ENCODE data around the gene FCRL1. TPM values are rescaled to one million over a fixed set of nuclear protein-coding genes. Genes with fewer than 3 reads are reported as not detected.

Gene FCRL1, protein sequence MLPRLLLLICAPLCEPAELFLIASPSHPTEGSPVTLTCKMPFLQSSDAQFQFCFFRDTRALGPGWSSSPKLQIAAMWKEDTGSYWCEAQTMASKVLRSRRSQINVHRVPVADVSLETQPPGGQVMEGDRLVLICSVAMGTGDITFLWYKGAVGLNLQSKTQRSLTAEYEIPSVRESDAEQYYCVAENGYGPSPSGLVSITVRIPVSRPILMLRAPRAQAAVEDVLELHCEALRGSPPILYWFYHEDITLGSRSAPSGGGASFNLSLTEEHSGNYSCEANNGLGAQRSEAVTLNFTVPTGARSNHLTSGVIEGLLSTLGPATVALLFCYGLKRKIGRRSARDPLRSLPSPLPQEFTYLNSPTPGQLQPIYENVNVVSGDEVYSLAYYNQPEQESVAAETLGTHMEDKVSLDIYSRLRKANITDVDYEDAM
- not detected for polyA plus RNA-seq (2013, experiment 1 of 2)
- polyA plus RNA-seq (2013, experiment 2 of 2) = not detected

GRCh38 chr1:157819896-157820295, at the start of gene FCRL1:
TSS of gene FCRL1 (minus strand) at chr1:157820120. CDS start at chr1:157820037, 83 bp downstream.
- Histone ChIP-seq H3K9me3 (ENCODE audit: insufficient read depth, low read depth, low read length) (no peaks in the 10 kb centered on the region), H3K27me3 (ENCODE audit: insufficient read depth, low read length) (no peaks in the 10 kb centered on the region), H3K27ac (ENCODE audit: low read depth, low read length) (no peak within 1 kb of the TSS), H3K9ac (ENCODE audit: low read depth, low read length) (no peak within 1 kb of the TSS), H3K4me1 (ENCODE audit: insufficient read depth, low read length) (no peaks in the 10 kb centered on the region), H3K4me3 (ENCODE audit: low read length) (no peak within 1 kb of the TSS), H3K36me3 (ENCODE audit: insufficient read depth, low read length) (no peaks in the 10 kb centered on the region)
- WGBS = 87% methylated on average over 3 of the region's 3 CpGs

GRCh38 chr1:157868654-157869053, 48.7 kb upstream of the FCRL1 start:
- Histone ChIP-seq H3K9ac (ENCODE audit: low read depth, low read length) (no peak overlapping the region), H3K27me3 (ENCODE audit: insufficient read depth, low read length) (no peaks in the 10 kb centered on the region), H3K4me1 (ENCODE audit: insufficient read depth, low read length) (peaks cover 21% of the 10 kb centered on the region), H3K27ac (ENCODE audit: low read depth, low read length) (no peak overlapping the region), H3K36me3 (ENCODE audit: insufficient read depth, low read length) (no peaks in the 10 kb centered on the region), H3K9me3 (ENCODE audit: insufficient read depth, low read depth, low read length) (peaks cover 6% of the 10 kb centered on the region; the same call in 1 of the 2 replicates), H3K4me3 (ENCODE audit: low read length) (no peak overlapping the region)
- WGBS = 35% methylated on average over 1 of the region's 1 CpG

- no peaks in the 10 kb centered on the region for H3K36me3 ChIP-seq (ENCODE audit: insufficient read depth, low read length)
- H3K9me3 ChIP-seq (ENCODE audit: insufficient read depth, low read depth, low read length) = no peaks in the 10 kb centered on the region
- H3K27me3 ChIP-seq (ENCODE audit: insufficient read depth, low read length) = no peaks in the 10 kb centered on the region
- no peak overlapping the region for H3K9ac ChIP-seq (ENCODE audit: low read depth, low read length)
- no peak overlapping the region for H3K4me3 ChIP-seq (ENCODE audit: low read length)
- H3K27ac ChIP-seq (ENCODE audit: low read depth, low read length) = no peak overlapping the region
- H3K4me1 ChIP-seq (ENCODE audit: insufficient read depth, low read length) = no peaks in the 10 kb centered on the region
- WGBS = 90% methylated on average over 6 of the region's 6 CpGs
Observed at GRCh38 chr1:157862114-157863070, 42.5 kb upstream of the FCRL1 start.

GRCh38 chr1:157856538-157856937, 36.6 kb upstream of the FCRL1 start:
- 87% methylated on average over 2 of the region's 2 CpGs for WGBS
- H3K27me3 ChIP-seq (ENCODE audit: insufficient read depth, low read length) = no peaks in the 10 kb centered on the region
- H3K36me3 ChIP-seq (ENCODE audit: insufficient read depth, low read length) = no peaks in the 10 kb centered on the region
- H3K4me3 ChIP-seq (ENCODE audit: low read length) = no peak overlapping the region
- no peaks in the 10 kb centered on the region for H3K4me1 ChIP-seq (ENCODE audit: insufficient read depth, low read length)
- no peak overlapping the region for H3K27ac ChIP-seq (ENCODE audit: low read depth, low read length)
- no peaks in the 10 kb centered on the region for H3K9me3 ChIP-seq (ENCODE audit: insufficient read depth, low read depth, low read length)
- no peak overlapping the region for H3K9ac ChIP-seq (ENCODE audit: low read depth, low read length)

GRCh38 chr1:157852476-157852875, 32.6 kb upstream of the FCRL1 start:
- H3K36me3 ChIP-seq (ENCODE audit: insufficient read depth, low read length) = no peaks in the 10 kb centered on the region
- no peaks in the 10 kb centered on the region for H3K27me3 ChIP-seq (ENCODE audit: insufficient read depth, low read length)
- no peaks in the 10 kb centered on the region for H3K4me1 ChIP-seq (ENCODE audit: insufficient read depth, low read length)
- H3K9ac ChIP-seq (ENCODE audit: low read depth, low read length) = no peak overlapping the region
- H3K4me3 ChIP-seq (ENCODE audit: low read length) = no peak overlapping the region
- H3K27ac ChIP-seq (ENCODE audit: low read depth, low read length) = no peak overlapping the region
- H3K9me3 ChIP-seq (ENCODE audit: insufficient read depth, low read depth, low read length) = no peaks in the 10 kb centered on the region
- WGBS = 87% methylated on average over 3 of the region's 3 CpGs

DNA sequence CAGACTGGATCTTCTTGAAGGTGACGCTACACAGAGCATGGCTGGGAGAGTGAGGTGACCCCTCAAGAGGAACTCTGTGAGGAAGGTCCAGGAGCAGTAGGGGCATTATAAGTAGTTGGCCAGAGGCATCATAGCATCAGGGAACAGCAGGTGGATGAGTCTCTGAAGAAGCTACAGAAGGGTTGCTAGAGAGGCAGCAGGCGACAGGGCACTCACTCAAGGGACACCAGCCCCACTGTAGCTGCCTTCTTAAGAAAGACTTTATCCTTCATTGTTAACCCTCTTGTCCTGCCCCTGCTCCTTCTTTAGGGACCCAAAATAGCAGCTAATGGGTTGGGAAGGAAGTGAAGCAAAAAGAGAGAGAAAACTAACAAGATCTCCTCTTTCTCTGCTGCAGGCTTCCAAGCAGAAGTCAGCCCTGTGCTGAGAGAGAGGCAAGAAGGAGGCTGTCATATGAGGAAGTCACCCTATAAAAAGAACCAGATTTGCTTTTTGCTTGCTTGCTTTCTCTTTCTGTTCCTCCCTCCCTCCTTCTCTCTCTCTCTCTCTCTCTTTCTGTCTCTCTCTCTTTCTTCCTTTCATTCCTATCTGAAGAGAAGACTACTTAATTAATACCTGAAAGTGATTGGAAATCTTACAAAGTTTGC, 29.4 kb upstream of the FCRL1 start:
- Histone ChIP-seq H3K4me1 (ENCODE audit: insufficient read depth, low read length) (no peaks in the 10 kb centered on the region), H3K9me3 (ENCODE audit: insufficient read depth, low read depth, low read length) (no peaks in the 10 kb centered on the region), H3K27me3 (ENCODE audit: insufficient read depth, low read length) (no peaks in the 10 kb centered on the region), H3K36me3 (ENCODE audit: insufficient read depth, low read length) (no peaks in the 10 kb centered on the region), H3K27ac (ENCODE audit: low read depth, low read length) (no peak overlapping the region), H3K4me3 (ENCODE audit: low read length) (no peak overlapping the region), H3K9ac (ENCODE audit: low read depth, low read length) (no peak overlapping the region)
- 87% methylated on average over 2 of the region's 2 CpGs for WGBS

DNA sequence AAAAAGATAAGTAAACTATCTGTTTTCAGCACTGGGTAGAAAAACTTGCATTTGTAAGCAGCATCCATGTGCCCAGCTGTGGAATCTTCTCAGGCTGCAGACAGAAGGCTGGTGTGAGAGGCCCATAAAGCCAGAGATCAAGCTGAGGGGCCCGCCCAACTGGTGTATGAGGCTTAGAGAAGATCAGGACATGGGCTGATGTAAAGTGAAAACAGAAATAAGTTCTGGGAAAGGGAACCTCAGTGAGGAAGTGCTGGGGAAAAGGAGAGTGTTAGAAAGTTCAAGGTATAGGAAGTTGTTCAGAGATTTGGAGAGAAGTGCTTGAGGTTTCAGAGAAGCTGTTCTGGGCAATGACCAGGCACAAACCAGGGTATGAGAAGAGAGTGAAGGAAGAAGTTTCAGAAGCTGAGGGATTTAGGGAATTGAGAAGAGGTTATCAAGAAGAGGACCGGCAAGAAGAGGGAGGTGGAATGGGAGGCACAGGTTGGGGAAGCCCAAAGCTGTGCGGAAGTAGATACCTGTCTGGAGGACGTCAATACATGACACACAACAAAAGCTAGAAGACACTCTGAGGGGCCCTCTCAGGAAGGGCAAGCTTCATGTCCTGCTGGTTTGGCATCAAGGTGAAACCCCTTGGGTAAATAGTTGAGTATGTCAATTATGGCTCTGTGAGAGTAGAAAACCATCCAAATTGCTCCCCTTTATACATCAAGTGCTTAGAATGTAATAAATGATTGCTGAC, 24.3 kb upstream of the FCRL1 start:
- no peak overlapping the region for H3K27ac ChIP-seq (ENCODE audit: low read depth, low read length)
- H3K36me3 ChIP-seq (ENCODE audit: insufficient read depth, low read length) = no peaks in the 10 kb centered on the region
- no peak overlapping the region for H3K4me3 ChIP-seq (ENCODE audit: low read length)
- WGBS = 96% methylated on average over 4 of the region's 4 CpGs
- no peak overlapping the region for H3K9ac ChIP-seq (ENCODE audit: low read depth, low read length)
- H3K27me3 ChIP-seq (ENCODE audit: insufficient read depth, low read length) = no peaks in the 10 kb centered on the region
- H3K4me1 ChIP-seq (ENCODE audit: insufficient read depth, low read length) = no peaks in the 10 kb centered on the region
- H3K9me3 ChIP-seq (ENCODE audit: insufficient read depth, low read depth, low read length) = no peaks in the 10 kb centered on the region

- Histone ChIP-seq H3K27ac (ENCODE audit: low read depth, low read length) (no peak overlapping the region), H3K9me3 (ENCODE audit: insufficient read depth, low read depth, low read length) (no peaks in the 10 kb centered on the region), H3K9ac (ENCODE audit: low read depth, low read length) (no peak overlapping the region), H3K4me3 (ENCODE audit: low read length) (no peak overlapping the region), H3K4me1 (ENCODE audit: insufficient read depth, low read length) (no peaks in the 10 kb centered on the region), H3K36me3 (ENCODE audit: insufficient read depth, low read length) (no peaks in the 10 kb centered on the region), H3K27me3 (ENCODE audit: insufficient read depth, low read length) (no peaks in the 10 kb centered on the region)
- 93% methylated on average over 1 of the region's 1 CpG for WGBS
Observed at GRCh38 chr1:157842939-157843338, 23.0 kb upstream of the FCRL1 start.

DNA sequence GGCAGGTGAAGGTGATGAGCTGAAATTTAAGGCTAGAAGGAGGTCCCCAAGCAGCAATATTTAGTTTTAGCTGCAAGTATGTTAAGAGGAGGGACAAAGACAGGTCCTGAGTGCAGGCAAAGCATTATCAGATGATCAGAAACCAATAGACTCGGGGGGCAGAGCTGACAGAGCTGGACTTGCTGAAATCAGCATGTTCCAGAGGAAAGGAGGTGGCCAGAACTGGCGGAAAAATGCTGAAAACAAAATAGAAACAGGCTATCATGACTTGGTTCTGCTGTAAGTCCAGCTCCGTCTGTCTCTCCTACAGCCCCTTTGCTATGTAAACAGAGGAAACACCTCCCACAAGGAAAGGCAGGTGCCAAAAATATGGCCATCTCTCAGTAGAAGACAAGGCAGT, 21.8 kb upstream of the FCRL1 start, which contains the start of gene CD5L:
Gene CD5L (minus strand): TSS at position 101 of the 400 bp plus-strand sequence. CDS start 107 bp downstream, outside the sequence.
- 91% methylated on average over 3 of the region's 3 CpGs for WGBS
- Histone ChIP-seq H3K36me3 (ENCODE audit: insufficient read depth, low read length) (no peaks in the 10 kb centered on the region), H3K9me3 (ENCODE audit: insufficient read depth, low read depth, low read length) (no peaks in the 10 kb centered on the region), H3K4me3 (ENCODE audit: low read length) (no peak within 1 kb of the TSS), H3K4me1 (ENCODE audit: insufficient read depth, low read length) (no peaks in the 10 kb centered on the region), H3K27ac (ENCODE audit: low read depth, low read length) (no peak within 1 kb of the TSS), H3K27me3 (ENCODE audit: insufficient read depth, low read length) (no peaks in the 10 kb centered on the region), H3K9ac (ENCODE audit: low read depth, low read length) (no peak within 1 kb of the TSS)

DNA sequence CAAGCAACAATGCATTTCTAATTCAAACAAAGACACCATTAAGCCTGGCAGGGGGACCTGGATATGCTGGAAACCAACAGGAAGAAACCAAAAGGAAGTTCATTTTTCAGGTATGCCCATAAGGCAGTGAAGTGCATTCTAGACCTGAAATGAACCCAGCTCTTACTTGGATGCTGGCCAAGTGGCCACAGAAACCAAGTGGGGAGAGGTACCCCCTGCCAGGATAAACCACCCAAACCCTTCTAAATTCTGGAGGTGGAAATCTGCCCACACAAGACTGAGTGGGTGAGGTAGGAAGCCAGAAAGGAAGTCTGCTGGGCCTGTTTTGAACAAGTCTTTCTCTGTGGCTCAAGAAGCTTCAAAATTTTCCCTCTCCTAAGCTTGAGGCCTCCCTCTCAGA, 19.0 kb upstream of the FCRL1 start:
- Histone ChIP-seq H3K36me3 (ENCODE audit: insufficient read depth, low read length) (no peaks in the 10 kb centered on the region), H3K9me3 (ENCODE audit: insufficient read depth, low read depth, low read length) (no peaks in the 10 kb centered on the region), H3K4me1 (ENCODE audit: insufficient read depth, low read length) (no peaks in the 10 kb centered on the region), H3K4me3 (ENCODE audit: low read length) (no peak overlapping the region), H3K27ac (ENCODE audit: low read depth, low read length) (no peak overlapping the region), H3K27me3 (ENCODE audit: insufficient read depth, low read length) (no peaks in the 10 kb centered on the region), H3K9ac (ENCODE audit: low read depth, low read length) (no peak overlapping the region)

Measured in HUES64 (cell line).